Spinal cord (tissue), 10 donors: ENCODE data around the gene XRCC4. TPM values are rescaled to one million over a fixed set of nuclear protein-coding genes. Genes with fewer than 3 reads are reported as not detected.
"Not testable (repeated sequence)": the region's sequence is repeated elsewhere in the genome, so short reads cannot be mapped to it uniquely, and the experiment has no call there.

Source experiments
- DNase-seq, 6 donors: peaks; one replicate each; pipeline versions ENCODE4 v3.0.0 to v3.0.0-alpha.2; 2013 to 2015; ENCODE audit warnings: low spot score in 6 of 6, low read depth in 4 of 6
- H3K27ac ChIP-seq: one replicate; pipeline ENCODE4 v1.5.1; 2013; ENCODE audit warnings: low read depth, low read length, control low read depth
- H3K27me3 ChIP-seq: one replicate; pipeline ENCODE4 v1.6.1; 2013; ENCODE audit warnings: low read length; ENCODE audit not compliant: control insufficient read depth, insufficient read depth
- H3K36me3 ChIP-seq: one replicate; pipeline ENCODE4 v1.6.1; 2013; ENCODE audit warnings: low read length; ENCODE audit not compliant: control insufficient read depth, insufficient read depth
- H3K4me1 ChIP-seq: one replicate; pipeline ENCODE4 v1.6.1; 2013; ENCODE audit warnings: low read length; ENCODE audit not compliant: control insufficient read depth, insufficient read depth
- H3K4me3 ChIP-seq: one replicate; pipeline ENCODE4 v1.5.1; 2013; ENCODE audit warnings: low read depth, low read length, control low read depth
- H3K9me3 ChIP-seq: one replicate; pipeline ENCODE4 v1.6.1; 2013; ENCODE audit warnings: low read length; ENCODE audit not compliant: control insufficient read depth, insufficient read depth
- WGBS: methylation state at CpG from one replicate; pipeline ENCODE4 v1.1.5; 2013; ENCODE audit warnings: missing lambda C conversion rate; ENCODE audit not compliant: insufficient coverage; 5-methylcytosine and 5-hydroxymethylcytosine counted together
- polyA plus RNA-seq, 2 donors: library from polyadenylated mRNA; unstranded; fragments of 120-200 nt; gene quantifications; one replicate each; pipeline ENCODE4 v1.2.1, GENCODE V29; 2013; ENCODE audit not compliant: insufficient read length in 2 of 2
- total RNA-seq, 2 donors: library from RNA; depleted of rRNA in 1 of 2; stranded (reverse); fragments of 120-200 nt in 1 of 2; fragments of >200 nt in 1 of 2; gene quantifications; one replicate each; pipeline versions ENCODE4 v1.2.3 to v1.2.4, GENCODE V29; 2013 to 2014
- donor health status: healthy.

Gene XRCC4
- total and polyA plus RNA-seq, 4 donors = 7.6 to 13.2 (median 9.7) TPM

DNA sequence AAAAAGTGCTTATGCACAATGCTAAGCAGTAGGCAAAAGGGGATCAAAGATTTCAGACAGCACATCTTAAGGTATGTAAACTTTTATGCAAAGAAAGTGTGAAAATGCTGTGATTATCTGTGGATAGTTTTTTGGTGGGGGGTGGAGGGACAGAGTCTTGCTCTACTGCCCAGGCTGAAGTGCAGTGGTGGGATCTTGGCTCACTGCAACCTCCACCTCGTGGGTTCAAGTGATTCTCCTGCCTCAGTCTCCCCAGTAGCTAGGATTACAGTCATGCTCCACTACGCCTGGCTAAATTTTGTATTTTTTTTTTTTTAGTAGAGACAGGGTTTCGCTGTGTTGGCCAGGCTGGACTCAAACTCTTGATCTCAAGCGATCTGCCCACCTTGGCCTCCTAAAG, 10.0 kb upstream of the XRCC4 start:
- H3K4me3 ChIP-seq, H3K4me1 ChIP-seq, DNase-seq, H3K36me3 ChIP-seq, H3K27ac ChIP-seq, H3K9me3 ChIP-seq, H3K27me3 ChIP-seq: not testable (repeated sequence)
- WGBS = 100% methylated on average over 2 of the region's 4 CpGs

DNA sequence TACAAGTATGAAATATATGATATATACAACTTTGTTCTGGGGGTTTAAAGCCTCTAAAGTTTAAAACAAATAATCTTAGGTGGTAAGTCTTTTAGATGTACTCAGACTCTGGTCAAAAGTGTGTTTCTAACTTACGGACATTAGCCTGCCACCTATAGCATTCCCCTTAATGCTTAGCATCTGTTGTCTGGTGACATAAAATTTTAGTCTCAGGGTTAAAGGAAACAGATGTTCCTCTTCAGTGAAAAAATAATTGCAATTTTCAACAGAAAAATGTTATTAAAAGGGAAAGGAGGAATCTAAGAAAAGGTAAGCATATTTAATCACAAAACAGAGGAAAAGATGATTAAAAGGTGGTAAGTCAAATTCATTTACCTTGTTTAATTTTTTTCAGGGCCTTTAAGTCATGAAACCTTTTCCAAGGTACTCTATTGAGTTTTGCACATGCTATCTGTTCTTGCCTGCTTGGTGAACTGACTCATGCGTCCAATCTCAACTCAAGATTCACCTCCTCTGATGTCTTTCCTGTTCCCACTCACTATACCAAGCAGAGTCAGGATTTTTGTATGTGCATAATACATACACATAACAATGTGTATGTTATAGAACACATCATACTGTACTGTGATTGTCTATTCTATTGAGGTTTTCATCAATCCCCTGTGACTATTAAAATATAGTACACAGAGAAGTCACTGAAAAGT, 8.1 kb upstream of the XRCC4 start:
- no peaks in the 10 kb centered on the region for H3K36me3 ChIP-seq
- WGBS = no CpG with 5 or more reads among the region's 2 CpGs
- H3K9me3 ChIP-seq = no peaks in the 10 kb centered on the region
- no peaks in the 10 kb centered on the region for H3K4me1 ChIP-seq
- DNase-seq = no peak
- no peak overlapping the region for H3K27ac ChIP-seq
- H3K27me3 ChIP-seq = no peaks in the 10 kb centered on the region
- H3K4me3 ChIP-seq = no peak overlapping the region

DNA sequence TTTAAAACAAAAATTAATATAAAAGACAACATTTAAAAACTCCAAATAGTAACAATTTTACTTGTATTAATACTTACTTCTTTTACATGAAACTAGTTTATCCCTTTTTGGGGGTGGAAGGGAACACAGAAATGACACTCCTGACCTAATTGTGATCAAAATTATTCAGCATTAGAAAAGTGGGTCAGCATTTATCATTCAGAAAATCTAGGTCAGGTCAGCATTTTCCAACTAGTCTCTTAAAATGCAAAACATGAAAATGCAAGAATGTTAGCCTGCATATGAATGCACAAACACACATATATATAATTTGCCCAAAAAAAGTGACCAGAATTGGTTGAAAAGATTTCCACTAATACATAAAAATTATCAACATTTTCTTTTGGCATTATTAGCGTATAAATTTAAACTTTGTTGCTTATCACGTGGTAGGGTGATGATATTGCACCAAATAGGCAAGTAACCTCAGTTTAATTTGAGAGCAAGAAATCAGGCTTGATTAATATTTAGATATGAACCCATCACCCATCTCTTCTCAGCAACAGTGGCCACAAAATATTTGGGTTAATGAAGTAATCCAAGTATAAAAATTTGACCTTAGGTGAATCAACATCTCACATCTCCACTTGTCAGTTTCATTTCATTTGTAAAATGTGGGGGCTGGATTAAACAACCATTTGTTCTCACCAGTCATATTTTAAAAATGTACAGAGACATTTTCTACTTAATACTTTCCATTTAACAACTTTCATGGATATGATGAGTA, 5.9 kb upstream of the XRCC4 start:
- Histone ChIP-seq H3K27ac (no peak overlapping the region), H3K4me1 (no peaks in the 10 kb centered on the region), H3K36me3 (no peaks in the 10 kb centered on the region), H3K27me3 (no peaks in the 10 kb centered on the region), H3K4me3 (no peak overlapping the region), H3K9me3 (no peaks in the 10 kb centered on the region)
- no CpG with 5 or more reads among the region's 2 CpGs for WGBS
- no peak for DNase-seq

DNA sequence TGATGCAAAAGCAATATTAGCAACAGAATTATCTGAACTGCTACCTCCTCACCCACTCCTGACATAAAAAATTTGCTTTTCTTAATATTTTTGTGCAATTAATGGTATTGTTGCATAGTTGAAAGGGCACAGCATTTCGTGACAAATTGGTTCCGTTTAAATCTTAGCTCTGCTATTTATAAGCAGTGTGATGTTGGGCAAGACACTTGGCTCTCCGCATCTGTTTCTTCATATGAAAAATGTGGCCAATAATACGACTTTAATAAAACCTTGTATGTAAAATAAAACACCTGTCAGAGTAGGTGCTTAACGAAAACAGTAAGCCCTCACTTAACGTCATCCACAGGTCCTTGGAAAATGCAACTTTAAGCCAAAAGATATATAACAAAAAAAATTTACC, 4.4 kb upstream of the XRCC4 start:
- no peak overlapping the region for H3K27ac ChIP-seq
- H3K27me3 ChIP-seq = no peaks in the 10 kb centered on the region
- no peaks in the 10 kb centered on the region for H3K4me1 ChIP-seq
- H3K36me3 ChIP-seq = no peaks in the 10 kb centered on the region
- no CpG with 5 or more reads among the region's 6 CpGs for WGBS
- H3K4me3 ChIP-seq = no peak overlapping the region
- H3K9me3 ChIP-seq = no peaks in the 10 kb centered on the region
- no peak for DNase-seq

DNA sequence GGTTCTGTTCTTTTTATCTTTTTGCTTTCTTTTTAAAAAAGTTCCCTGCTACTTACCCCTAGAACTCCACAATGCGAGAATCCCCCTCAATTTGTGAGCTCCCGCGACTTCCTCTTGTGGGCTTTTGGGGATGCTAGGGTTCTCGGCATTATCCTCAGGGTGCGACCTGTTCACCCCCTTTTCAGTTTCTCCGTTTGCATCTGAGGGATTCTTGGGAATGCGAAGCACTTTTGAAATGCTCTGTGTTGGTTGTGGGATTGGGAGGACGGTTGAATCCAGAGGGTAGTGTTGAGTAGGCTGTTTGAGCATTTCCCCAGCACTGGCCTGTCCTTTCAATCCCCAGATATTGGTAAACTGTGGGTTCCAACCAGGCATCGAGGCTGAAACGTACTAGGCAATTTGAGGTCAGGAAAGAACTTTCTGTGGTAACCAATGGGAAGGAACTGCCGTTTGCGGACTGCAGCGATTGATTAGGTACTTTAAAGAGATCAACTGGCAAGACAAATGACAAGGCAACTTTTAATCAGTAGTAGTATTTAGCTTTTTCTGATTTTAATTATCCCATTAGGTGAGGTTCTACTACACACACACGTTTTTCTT, 415 bp downstream of the XRCC4 start:
- no peaks in the 10 kb centered on the region for H3K27me3 ChIP-seq
- WGBS = under 1% methylated on average over 11 of the region's 14 CpGs
- DNase-seq = no peak
- no peaks in the 10 kb centered on the region for H3K36me3 ChIP-seq
- H3K4me1 ChIP-seq = no peaks in the 10 kb centered on the region
- no peaks in the 10 kb centered on the region for H3K9me3 ChIP-seq
- peak overlapping the region; percentile 99 for H3K4me3 ChIP-seq
- peak overlapping the region; percentile 95 for H3K27ac ChIP-seq

DNA sequence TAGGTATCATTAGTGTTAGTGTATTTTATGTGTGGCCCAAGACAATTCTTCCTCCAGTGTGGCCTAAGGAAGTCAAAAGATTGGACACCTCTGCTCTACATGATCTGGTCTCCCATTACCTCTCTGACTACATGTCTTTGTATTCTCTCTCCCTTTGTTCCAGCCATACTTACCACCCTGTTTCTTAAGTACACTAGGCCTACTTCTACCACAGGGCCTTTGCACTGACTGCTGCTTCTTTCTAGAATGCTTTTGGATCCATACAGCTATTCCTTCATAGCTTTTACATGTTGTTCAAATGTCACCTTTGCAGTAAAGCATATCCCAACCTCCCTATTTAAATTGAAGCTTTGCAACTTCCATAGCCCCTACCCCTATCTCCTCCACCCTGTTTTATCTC, 5.4 kb downstream of the XRCC4 start:
- H3K36me3 ChIP-seq = no peaks in the 10 kb centered on the region
- no peak for DNase-seq
- H3K4me1 ChIP-seq = no peaks in the 10 kb centered on the region
- H3K9me3 ChIP-seq = no peaks in the 10 kb centered on the region
- no peak overlapping the region for H3K27ac ChIP-seq
- no peaks in the 10 kb centered on the region for H3K27me3 ChIP-seq
- H3K4me3 ChIP-seq = no peak overlapping the region

DNA sequence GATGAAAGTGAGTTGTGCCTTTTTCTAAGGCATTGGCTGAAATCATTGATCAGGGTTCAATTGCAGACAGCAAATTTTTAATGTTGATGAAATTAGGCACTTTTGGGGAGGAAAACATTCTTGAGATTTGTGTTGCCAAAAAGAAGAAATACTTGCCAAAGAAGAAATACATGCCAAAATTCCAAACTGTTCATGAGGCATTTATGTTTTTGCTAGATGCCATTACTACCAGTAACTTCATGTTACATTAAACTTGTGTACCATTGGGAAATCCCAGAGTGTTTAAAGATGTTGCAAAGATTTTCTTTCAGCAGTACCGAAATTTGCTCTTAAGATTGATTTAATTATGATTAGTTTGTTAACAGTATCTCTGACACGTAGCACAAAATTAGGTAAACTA, 7.0 kb downstream of the XRCC4 start:
- WGBS = no CpG with 5 or more reads among the region's 2 CpGs
- Histone ChIP-seq H3K4me3 (no peak overlapping the region), H3K27me3 (no peaks in the 10 kb centered on the region), H3K27ac (no peak overlapping the region), H3K4me1 (no peaks in the 10 kb centered on the region), H3K36me3 (no peaks in the 10 kb centered on the region), H3K9me3 (no peaks in the 10 kb centered on the region)
- DNase-seq = no peak

DNA sequence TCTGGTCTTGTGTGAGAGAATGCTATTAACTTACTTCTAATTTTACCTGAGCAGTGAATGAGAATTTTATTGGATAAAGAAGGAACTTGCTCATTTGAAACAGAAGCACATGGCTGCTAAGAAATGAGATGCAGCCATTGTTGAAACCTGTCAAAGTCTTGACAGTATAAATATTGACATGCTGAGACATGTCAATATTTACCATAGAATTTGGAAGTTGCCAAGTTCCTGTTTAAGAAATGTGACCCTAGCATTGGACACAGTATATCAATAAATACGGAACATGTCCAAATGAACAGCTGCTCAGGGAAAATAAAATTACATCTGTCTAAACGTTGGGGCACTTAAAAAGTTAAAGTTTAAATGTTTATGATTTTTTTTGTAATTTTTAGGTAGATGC, 7.8 kb downstream of the XRCC4 start:
- Histone ChIP-seq H3K27me3 (no peaks in the 10 kb centered on the region), H3K36me3 (no peaks in the 10 kb centered on the region), H3K4me1 (no peaks in the 10 kb centered on the region), H3K4me3 (no peak overlapping the region), H3K9me3 (no peaks in the 10 kb centered on the region), H3K27ac (no peak overlapping the region)
- no CpG with 5 or more reads among the region's 2 CpGs for WGBS
- DNase-seq = no peak

DNA sequence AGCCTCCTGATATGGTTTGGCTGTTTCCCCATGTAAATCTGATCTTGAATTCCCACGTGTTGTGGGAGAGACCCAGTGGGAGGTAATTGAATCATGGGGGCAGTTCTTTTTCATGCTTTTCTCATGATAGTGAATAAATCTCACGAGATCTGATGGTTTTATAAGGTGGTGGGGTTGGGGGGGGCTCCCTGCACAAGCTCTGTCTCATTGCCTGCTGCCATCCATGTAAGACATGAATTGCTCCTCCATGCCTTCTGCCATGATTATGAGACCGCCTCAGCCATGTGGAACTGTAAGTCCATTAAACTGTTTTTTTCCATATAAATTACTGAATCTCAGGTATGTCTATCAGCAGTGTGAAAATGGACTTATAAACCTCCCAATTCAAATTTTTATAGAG, 12.8 kb downstream of the XRCC4 start:
- Histone ChIP-seq H3K9me3 (no peaks in the 10 kb centered on the region), H3K4me1 (no peaks in the 10 kb centered on the region), H3K36me3 (no peaks in the 10 kb centered on the region), H3K27ac (no peak overlapping the region), H3K4me3 (no peak overlapping the region), H3K27me3 (no peaks in the 10 kb centered on the region)
- no peak for DNase-seq
- 83% methylated on average over 1 of the region's 3 CpGs for WGBS

DNA sequence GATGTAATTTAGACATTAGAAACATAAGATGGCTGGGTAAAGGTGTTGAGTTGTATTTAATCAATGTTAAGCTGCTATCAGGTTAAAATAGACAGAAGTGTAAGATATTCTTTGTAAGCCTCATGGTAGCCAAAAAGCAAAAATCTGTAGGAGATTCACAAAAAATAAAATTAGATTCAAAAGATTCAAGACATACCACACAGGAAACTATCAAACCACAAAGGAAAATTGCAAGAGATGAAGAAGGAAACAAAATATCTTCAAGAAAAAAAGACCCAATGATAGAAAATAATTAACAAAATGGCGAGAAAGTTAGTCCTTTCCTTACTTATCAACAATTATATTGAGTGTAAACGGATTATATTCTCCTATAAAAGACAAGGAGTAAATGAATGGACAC, 15.3 kb downstream of the XRCC4 start:
- Histone ChIP-seq H3K27me3 (no peaks in the 10 kb centered on the region), H3K4me1 (no peaks in the 10 kb centered on the region), H3K27ac (no peak overlapping the region), H3K9me3 (no peaks in the 10 kb centered on the region), H3K36me3 (no peaks in the 10 kb centered on the region), H3K4me3 (no peak overlapping the region)
- no CpG with 5 or more reads among the region's 2 CpGs for WGBS
- no peak for DNase-seq
